Trophoblast cell (in vitro differentiated cells and primary cell): ENCODE measurements around the gene ZBTB7B.

Source experiments
- DNase-seq, 2 donors: peaks; one replicate each; pipeline ENCODE4 v3.0.0-alpha.2; 2016
- H2AFZ ChIP-seq: 2 replicates; pipeline ENCODE4 v1.6.1; 2013; ENCODE audit warnings: low read length, moderate library complexity, mild to moderate bottlenecking; ENCODE audit not compliant: insufficient read depth, poor library complexity
- H2AK5ac ChIP-seq: 2 replicates; pipeline ENCODE4 v1.6.1; 2013; ENCODE audit warnings: mild to moderate bottlenecking, low read length
- H2BK120ac ChIP-seq: 2 replicates; pipeline ENCODE4 v1.6.1; 2013; ENCODE audit warnings: low read length, mild to moderate bottlenecking, moderate library complexity; ENCODE audit not compliant: insufficient read depth, poor library complexity
- H2BK12ac ChIP-seq: 2 replicates; pipeline ENCODE4 v1.6.1; 2013; ENCODE audit warnings: mild to moderate bottlenecking, low read length, moderate library complexity
- H2BK5ac ChIP-seq: 2 replicates; pipeline ENCODE4 v1.6.1; 2013; ENCODE audit warnings: low read length, low read depth, moderate library complexity, mild to moderate bottlenecking; ENCODE audit not compliant: poor library complexity
- H3K14ac ChIP-seq: 2 replicates; pipeline ENCODE4 v1.6.1; 2013; ENCODE audit warnings: mild to moderate bottlenecking, low read length
- H3K18ac ChIP-seq: 2 replicates; pipeline ENCODE4 v1.6.1; 2013; ENCODE audit warnings: mild to moderate bottlenecking, low read length
- H3K23ac ChIP-seq: 2 replicates; pipeline ENCODE4 v1.6.1; 2013; ENCODE audit warnings: low read length
- H3K27ac ChIP-seq: 2 replicates; pipeline ENCODE4 v1.5.1; 2013; ENCODE audit warnings: low read depth, mild to moderate bottlenecking, inconsistent platforms, low read length, moderate library complexity
- H3K27me3 ChIP-seq: 2 replicates; pipeline ENCODE4 v1.6.1; 2013; ENCODE audit warnings: inconsistent platforms, mild to moderate bottlenecking, low read length, moderate library complexity; ENCODE audit not compliant: insufficient read depth
- H3K36me3 ChIP-seq, 2 experiments: 1 replicate in 1 of 2; 2 replicates in 1 of 2; pipeline ENCODE4 v1.6.1; 2013; ENCODE audit warnings: low read length in 2 of 2, mild to moderate bottlenecking in 2 of 2, moderate library complexity in 1 of 2; ENCODE audit not compliant: insufficient read depth in 2 of 2, control insufficient read depth in 1 of 2
- H3K4ac ChIP-seq: 2 replicates; pipeline ENCODE4 v1.6.1; 2013; ENCODE audit warnings: low read depth, mild to moderate bottlenecking, low read length, moderate library complexity
- H3K4me1 ChIP-seq, 2 experiments: 1 replicate in 1 of 2; 2 replicates in 1 of 2; pipeline ENCODE4 v1.6.1; 2013; ENCODE audit warnings: low read length in 2 of 2, mild to moderate bottlenecking in 2 of 2, moderate library complexity in 1 of 2; ENCODE audit not compliant: insufficient read depth in 2 of 2, control insufficient read depth in 1 of 2
- H3K4me2 ChIP-seq: 2 replicates; pipeline ENCODE4 v1.6.1; 2013; ENCODE audit warnings: inconsistent platforms, mild to moderate bottlenecking, low read length, moderate library complexity
- H3K4me3 ChIP-seq: 2 replicates; pipeline ENCODE4 v1.5.1; 2013; ENCODE audit warnings: mild to moderate bottlenecking, low read depth, low read length, inconsistent platforms
- H3K79me1 ChIP-seq: one replicate; pipeline ENCODE4 v1.6.1; 2013; ENCODE audit warnings: low read length
- H3K79me2 ChIP-seq: 2 replicates; pipeline ENCODE4 v1.6.1; 2013; ENCODE audit warnings: low read length, mild to moderate bottlenecking; ENCODE audit not compliant: control insufficient read depth, insufficient read depth, poor library complexity
- H3K9ac ChIP-seq: 2 replicates; pipeline ENCODE4 v1.6.1; 2013; ENCODE audit warnings: mild to moderate bottlenecking, low read length
- H3K9me3 ChIP-seq: 2 replicates; pipeline ENCODE4 v1.6.1; 2013; ENCODE audit warnings: low read depth, mild to moderate bottlenecking, control low read depth, inconsistent platforms, low read length; ENCODE audit not compliant: insufficient read depth
- H4K12ac ChIP-seq: 2 replicates; pipeline ENCODE4 v1.6.1; 2013; ENCODE audit warnings: low read depth, mild to moderate bottlenecking, low read length, moderate library complexity
- H4K8ac ChIP-seq: 2 replicates; pipeline ENCODE4 v1.6.1; 2013; ENCODE audit warnings: low read depth, mild to moderate bottlenecking, low read length, moderate library complexity
- H4K91ac ChIP-seq: one replicate; pipeline ENCODE4 v1.6.1; 2013; ENCODE audit warnings: low read depth, mild to moderate bottlenecking, low read length, moderate library complexity
- WGBS: extraction: QIAGEN DNeasy Blood & Tissue Kit; methylation state at CpG from one replicate; pipeline ENCODE4 v1.1.7; 2013; ENCODE audit warnings: missing lambda C conversion rate; ENCODE audit not compliant: insufficient read length, insufficient coverage; ENCODE audit errors: extremely low coverage; 5-methylcytosine and 5-hydroxymethylcytosine counted together

Gene ZBTB7B

GRCh38 chr1:155035936-155036335, 33.3 kb downstream of the ZBTB7B start:
- no CpG with 5 or more reads among the region's 2 CpGs for WGBS
- no peak for DNase-seq
- no peak overlapping the region for H3K14ac ChIP-seq

GRCh38 chr1:155037043-155037442, 34.4 kb downstream of the ZBTB7B start:
- Histone ChIP-seq H2AK5ac (no peak overlapping the region), H2AFZ (no peak overlapping the region), H3K27me3 (no peaks in the 10 kb centered on the region), H3K18ac (no peak overlapping the region), H3K23ac (no peak overlapping the region), H3K79me2 (no peaks in the 10 kb centered on the region), H3K4me3 (no peak overlapping the region), H3K36me3 (no peaks in the 10 kb centered on the region), H3K4me2 (no peak overlapping the region), H3K27ac (no peak overlapping the region), H4K91ac (no peak overlapping the region), H2BK5ac (no peak overlapping the region), H2BK120ac (no peak overlapping the region), H4K12ac (no peak overlapping the region), H3K9ac (no peak overlapping the region), H3K4ac (no peak overlapping the region), H3K4me1 (peaks cover 9% of the 10 kb centered on the region in 2 experiments), H3K79me1 (no peaks in the 10 kb centered on the region), H2BK12ac (no peak overlapping the region), H3K9me3 (no peaks in the 10 kb centered on the region), H4K8ac (no peak overlapping the region), H3K14ac (no peak overlapping the region)
- WGBS, result no CpG with 5 or more reads among the region's 3 CpGs
- DNase-seq, result no peak

More at GRCh38 chr1:155035936-155036335, 33.3 kb downstream of the ZBTB7B start:
- Histone ChIP-seq H3K23ac (no peak overlapping the region), H2AK5ac (no peak overlapping the region), H3K79me2 (no peaks in the 10 kb centered on the region), H3K18ac (no peak overlapping the region), H3K27me3 (no peaks in the 10 kb centered on the region), H4K8ac (no peak overlapping the region), H3K4me1 (peaks cover 9% of the 10 kb centered on the region in 2 experiments), H3K27ac (no peak overlapping the region), H4K91ac (no peak overlapping the region), H2BK5ac (no peak overlapping the region), H3K4me2 (no peak overlapping the region), H2AFZ (no peak overlapping the region), H3K4me3 (no peak overlapping the region), H4K12ac (no peak overlapping the region), H3K9me3 (no peaks in the 10 kb centered on the region), H3K4ac (no peak overlapping the region), H3K9ac (no peak overlapping the region), H2BK120ac (no peak overlapping the region), H3K36me3 (no peaks in the 10 kb centered on the region), H3K79me1 (no peaks in the 10 kb centered on the region), H2BK12ac (no peak overlapping the region)

GRCh38 chr1:155037851-155038441, 35.3 kb downstream of the ZBTB7B start:
- no peaks in the 10 kb centered on the region for H3K27me3 ChIP-seq
- no peaks in the 10 kb centered on the region for H3K79me2 ChIP-seq
- H2AK5ac ChIP-seq, result no peak overlapping the region
- no peak overlapping the region for H3K4me2 ChIP-seq
- H3K9me3 ChIP-seq, result no peaks in the 10 kb centered on the region
- no peak overlapping the region for H3K4ac ChIP-seq
- H3K4me1 ChIP-seq, result peaks cover 9% of the 10 kb centered on the region in 2 experiments
- H3K18ac ChIP-seq, result no peak overlapping the region
- no peak overlapping the region for H2BK12ac ChIP-seq
- no peak for DNase-seq
- no peak overlapping the region for H3K14ac ChIP-seq
- H4K12ac ChIP-seq, result no peak overlapping the region
- no peak overlapping the region for H3K4me3 ChIP-seq
- H3K79me1 ChIP-seq, result no peaks in the 10 kb centered on the region
- no CpG with 5 or more reads among the region's 6 CpGs for WGBS
- no peaks in the 10 kb centered on the region for H3K36me3 ChIP-seq
- H2BK120ac ChIP-seq, result no peak overlapping the region
- H2BK5ac ChIP-seq, result no peak overlapping the region
- H3K27ac ChIP-seq, result no peak overlapping the region
- H3K9ac ChIP-seq, result no peak overlapping the region
- H3K23ac ChIP-seq, result no peak overlapping the region
- H4K8ac ChIP-seq, result no peak overlapping the region
- H4K91ac ChIP-seq, result no peak overlapping the region
- H2AFZ ChIP-seq, result no peak overlapping the region

- no peak overlapping the region for H2AK5ac ChIP-seq
- H3K27ac ChIP-seq, result no peak overlapping the region
- no peak overlapping the region for H3K9ac ChIP-seq
- H2BK12ac ChIP-seq, result no peak overlapping the region
- H2AFZ ChIP-seq, result no peak overlapping the region
- H3K18ac ChIP-seq, result no peak overlapping the region
- H3K79me2 ChIP-seq, result no peaks in the 10 kb centered on the region
- no peak overlapping the region for H4K8ac ChIP-seq
- no peak overlapping the region for H3K4ac ChIP-seq
- H4K91ac ChIP-seq, result no peak overlapping the region
- no peaks in the 10 kb centered on the region for H3K36me3 ChIP-seq
- H3K23ac ChIP-seq, result no peak overlapping the region
- no peaks in the 10 kb centered on the region for H3K27me3 ChIP-seq
- no peak overlapping the region for H2BK120ac ChIP-seq
- DNase-seq, result peak in 1 of 2 donors; percentile 58
- H3K4me3 ChIP-seq, result no peak overlapping the region
- no peak overlapping the region for H3K4me2 ChIP-seq
- H2BK5ac ChIP-seq, result no peak overlapping the region
- WGBS, result no CpG with 5 or more reads among the region's 8 CpGs
- no peak overlapping the region for H3K14ac ChIP-seq
- H3K4me1 ChIP-seq, result peaks cover 9% of the 10 kb centered on the region in 2 experiments
- no peaks in the 10 kb centered on the region for H3K79me1 ChIP-seq
- H3K9me3 ChIP-seq, result no peaks in the 10 kb centered on the region
- H4K12ac ChIP-seq, result no peak overlapping the region
These were observed 36.2 kb downstream of the ZBTB7B start for GRCh38 chr1:155038602-155039307.
